HG03565 (cell line): ENCODE data around the gene UBR1.
"Not testable (repeated sequence)": the region's sequence is repeated elsewhere in the genome, so short reads cannot be mapped to it uniquely, and the experiment has no call there.

ENCODE experiments used
- ATAC-seq: cut with Tn5 transposase; IDR thresholded peaks from one replicate; pipeline ENCODE4 v1.9.1; 2021; ENCODE audit warnings: mild to moderate bottlenecking, moderate library complexity; ENCODE audit not compliant: unreplicated experiment

UBR1 gene

DNA sequence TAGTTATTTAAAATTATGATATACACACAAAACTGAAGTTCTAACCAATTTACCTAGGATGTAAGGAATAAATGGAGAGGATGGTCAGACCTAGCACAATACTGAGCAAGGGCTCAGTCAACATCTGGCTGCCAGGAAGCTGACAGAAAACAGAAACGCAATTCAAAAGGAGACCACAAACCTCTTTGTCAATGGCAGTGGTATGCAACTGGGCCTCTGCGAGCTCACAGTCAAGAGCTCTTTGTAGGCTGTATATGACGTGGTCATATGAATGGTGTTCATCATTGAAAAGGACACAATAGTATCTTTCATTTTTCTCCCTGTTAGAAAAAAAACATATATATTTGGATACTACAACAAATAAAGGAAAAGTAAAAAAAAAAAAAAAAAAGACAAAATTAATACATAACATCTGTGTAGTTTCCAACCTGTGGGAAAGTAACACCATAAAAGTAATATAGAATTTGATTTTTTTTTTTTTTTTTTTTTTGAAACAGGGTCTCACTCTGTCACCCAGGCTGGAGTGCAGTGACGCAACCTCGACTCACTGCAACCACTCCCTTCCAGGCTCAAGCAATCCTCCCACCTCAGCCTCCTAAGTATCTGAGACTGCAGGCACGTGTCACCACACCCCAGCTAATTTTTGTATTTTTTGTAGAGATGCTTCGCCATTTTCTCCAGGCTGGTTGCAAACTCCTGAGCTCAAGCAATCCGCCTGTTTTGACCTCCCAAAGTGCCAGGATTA lies 37.9 kb downstream of the UBR1 start:
- ATAC-seq, result no peak

DNA sequence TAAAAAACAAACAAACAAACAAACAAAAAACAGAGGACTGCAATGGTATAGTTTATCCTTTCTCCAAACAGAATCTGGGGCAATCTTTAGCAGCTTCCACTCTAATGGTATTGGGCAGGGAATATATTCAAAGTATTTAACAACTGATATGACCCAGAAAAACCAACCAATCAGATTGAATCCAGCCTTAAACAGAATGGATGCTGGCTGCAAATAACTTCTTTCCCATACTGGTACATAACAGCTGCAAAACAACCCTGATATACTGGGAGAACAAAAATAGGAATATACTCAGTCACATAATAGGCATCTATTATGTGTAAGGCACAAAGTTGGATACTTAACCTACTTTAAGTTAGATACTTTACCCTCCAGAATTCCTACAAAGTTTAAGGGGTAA lies 49.1 kb downstream of the UBR1 start:
- no peak for ATAC-seq

DNA sequence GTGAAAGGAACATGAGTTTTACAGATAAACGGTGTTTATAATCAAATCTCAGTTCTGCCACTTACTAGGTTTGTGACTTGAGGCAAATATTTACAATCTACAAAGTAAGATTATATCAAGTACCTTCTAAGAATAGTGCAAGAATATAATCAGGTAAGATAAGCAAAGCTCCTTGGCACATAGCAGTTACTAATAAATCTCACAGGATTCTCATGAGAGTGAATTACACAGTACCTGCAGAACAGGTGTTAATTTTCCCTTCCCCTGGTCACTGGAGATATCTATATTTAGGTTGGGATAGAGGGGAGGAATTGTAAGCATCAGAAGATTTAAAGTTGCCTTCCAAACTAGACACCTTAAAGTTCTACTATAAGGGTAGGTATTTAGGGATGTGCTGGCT lies 53.0 kb downstream of the UBR1 start:
- no peak for ATAC-seq

DNA sequence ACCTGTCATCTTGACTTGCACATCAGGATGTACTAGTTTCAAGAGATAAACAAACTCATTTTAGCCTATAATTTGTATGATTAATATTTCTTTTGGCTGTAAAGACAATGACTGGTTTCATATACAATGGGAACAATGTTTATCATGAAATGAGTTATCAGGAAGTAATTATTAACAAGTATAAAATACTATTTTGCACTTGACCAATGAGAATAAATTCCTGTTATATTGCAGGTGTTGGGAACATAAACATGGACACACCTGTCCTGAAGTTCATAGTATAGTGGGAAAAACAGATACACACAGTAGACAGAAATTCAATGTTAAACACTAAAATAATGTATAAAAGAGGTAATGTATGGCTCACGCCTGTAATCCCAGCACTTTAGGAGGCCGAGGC lies 56.9 kb downstream of the UBR1 start:
- no peak for ATAC-seq

DNA sequence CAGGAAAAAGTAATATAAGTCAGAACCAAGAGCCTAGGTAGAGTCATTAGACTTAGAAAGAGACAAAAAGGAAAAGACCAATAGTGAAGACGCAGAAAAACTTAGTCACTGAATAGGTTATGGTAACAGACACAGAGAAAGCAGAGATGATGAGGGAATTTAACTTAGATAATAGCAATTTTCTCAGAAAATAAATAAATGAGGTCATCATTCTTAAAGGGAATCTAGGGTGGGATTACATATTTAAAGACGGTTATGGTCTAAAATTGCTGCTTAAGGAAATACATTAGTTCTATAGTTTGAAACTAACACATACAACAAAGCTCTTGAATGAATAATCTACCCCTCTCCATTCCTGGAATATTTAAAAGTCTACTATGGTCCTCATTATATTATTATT lies 59.4 kb downstream of the UBR1 start:
- no peak for ATAC-seq

DNA sequence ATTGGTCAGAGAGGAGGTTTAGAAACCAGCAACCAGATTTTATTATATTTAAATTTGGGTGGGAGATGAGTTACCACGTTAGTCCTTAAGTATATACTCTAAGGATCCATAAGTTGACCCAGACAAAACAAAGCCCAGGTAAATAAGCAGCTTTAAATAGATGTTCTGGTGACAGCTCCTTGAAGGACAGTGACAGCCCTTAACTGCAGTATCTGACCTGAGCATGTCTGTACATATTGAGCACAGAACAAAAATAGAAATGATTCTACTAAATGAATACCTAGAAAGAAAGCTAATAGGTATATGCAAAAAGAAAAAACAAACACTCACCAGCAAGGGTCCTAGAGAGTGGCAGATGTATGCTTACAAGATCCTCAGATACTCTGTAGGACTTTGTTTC lies 63.0 kb downstream of the UBR1 start:
- no peak for ATAC-seq

DNA sequence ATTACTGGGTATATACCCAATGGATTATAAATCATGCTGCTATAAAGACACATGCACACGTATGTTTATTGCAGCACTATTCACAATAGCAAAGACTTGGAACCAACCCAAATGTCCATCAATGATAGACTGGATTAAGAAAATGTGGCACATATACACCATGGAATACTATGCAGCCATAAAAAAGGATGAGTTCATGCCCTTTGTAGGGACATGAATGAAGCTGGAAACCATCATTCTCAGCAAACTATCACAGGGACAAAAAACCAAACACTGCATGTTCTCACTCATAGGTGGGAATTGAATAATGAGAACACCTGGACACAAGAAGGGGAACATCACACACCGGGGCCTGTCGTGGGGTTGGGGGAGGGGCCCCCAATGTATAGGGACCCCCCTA lies 64.8 kb downstream of the UBR1 start:
- ATAC-seq, result not testable (repeated sequence)

DNA sequence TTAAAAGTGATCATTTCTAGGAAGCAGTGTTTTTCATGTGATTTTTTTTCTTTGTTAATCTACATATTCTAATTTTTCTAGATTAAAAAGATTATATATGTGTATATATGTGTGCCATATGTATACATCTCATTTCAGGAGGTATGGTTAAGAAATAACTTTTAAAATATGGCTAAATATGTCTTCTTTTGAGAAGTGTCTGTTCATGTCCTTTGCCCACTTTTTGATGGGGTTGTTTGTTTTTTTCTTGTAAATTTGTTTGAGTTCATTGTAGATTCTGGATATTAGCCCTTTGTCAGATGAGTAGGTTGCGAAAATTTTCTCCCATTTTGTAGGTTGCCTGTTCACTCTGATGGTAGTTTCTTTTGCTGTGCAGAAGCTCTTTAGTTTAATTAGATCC lies 70.6 kb downstream of the UBR1 start:
- not testable (repeated sequence) for ATAC-seq

DNA sequence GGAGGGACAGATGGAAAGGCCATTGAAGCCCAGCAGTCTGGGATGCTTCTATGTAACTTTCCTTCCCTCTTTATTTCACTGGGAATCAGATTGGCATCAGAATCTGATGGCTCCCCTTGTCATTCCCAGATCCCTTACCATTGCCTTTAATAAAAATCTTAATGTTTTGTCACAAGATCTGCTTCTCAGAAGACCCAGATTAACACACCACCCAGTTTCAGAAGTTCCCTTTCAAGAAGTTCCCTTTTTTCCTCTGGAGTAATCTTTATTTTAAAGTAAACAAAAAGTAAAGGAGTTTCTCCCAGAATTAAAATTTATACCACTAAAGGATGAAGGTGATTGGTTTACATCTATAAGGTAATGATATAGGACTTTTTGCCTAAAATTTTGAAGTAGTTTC lies 76.4 kb downstream of the UBR1 start:
- no peak for ATAC-seq

DNA sequence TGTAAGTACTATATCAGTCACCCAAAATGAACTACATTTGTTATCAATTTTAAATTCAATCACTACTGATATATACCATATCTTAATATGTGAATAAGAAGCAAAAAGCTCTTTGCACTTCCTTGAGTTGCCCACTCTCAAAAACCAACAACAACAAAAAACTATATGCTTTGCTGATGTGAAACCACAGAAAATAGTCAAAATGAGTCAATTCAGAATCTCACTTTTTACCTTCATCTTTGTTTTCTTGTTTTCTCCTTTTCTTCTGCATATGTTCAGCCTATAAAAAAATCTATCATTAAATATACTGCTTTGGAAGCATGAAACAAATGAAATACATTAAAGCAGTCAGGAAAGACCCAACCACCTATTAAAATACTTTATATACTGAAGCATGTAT lies 80.7 kb downstream of the UBR1 start:
- no peak for ATAC-seq

DNA sequence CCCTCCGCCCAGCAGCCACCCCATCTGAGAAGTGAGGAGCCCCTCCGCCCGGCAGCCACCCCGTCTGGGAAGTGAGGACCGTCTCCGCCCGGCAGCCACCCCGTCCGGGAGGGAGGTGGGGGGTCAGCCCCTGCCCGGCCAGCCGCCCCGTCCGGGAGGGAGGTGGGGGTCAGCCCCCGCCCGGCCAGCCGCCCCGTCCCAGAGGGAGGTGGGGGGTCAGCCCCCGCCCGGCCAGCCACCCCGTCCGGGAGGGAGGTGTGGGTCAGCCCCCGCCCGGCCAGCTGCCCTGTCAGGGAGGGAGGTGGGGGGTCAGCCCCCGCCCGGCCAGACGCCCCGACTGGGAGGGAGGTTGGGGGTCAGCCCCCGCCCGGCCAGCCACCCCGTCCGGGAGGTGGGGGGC lies 91.2 kb downstream of the UBR1 start:
- not testable (repeated sequence) for ATAC-seq

DNA sequence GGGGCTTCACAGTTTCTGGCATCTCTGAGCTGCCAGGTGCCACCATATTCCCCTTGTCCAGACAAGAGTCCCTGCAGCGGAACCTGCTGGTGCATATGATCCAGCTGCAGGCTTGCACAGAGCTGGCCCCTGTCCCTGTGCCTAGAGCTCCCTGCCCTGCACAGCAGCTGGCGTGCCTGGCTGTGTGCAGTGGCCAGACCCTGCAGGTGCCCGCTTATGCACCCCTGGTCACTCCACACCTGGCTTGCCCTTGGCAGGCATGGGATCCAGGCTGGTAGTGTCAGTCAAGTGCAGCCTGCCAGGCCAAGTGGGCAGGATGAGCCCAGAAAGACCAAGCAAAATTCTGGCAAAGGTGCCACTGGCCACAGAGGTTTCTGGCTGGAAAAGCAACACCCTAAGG lies 96.6 kb downstream of the UBR1 start:
- ATAC-seq, result no peak

DNA sequence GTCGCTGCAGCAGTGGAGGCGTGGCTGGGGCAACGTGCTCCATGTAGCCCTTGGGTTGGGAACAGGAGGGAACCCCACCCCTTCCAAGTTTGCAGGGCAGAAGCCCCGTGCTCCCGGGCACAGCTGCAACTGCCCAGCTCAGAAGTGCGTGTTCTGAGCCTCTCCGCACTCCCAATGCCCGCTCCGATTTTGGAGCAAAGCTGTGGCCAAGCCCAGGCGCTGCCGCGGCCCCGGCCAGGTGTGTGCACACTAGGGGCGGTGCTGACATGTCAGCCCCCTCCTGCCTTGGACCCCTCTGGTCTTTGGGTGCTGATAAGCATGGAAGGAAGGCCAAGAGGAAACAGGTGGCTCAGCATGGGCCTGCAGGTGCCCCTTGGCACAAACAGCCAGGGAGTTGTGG lies 97.7 kb downstream of the UBR1 start:
- ATAC-seq, result no peak

DNA sequence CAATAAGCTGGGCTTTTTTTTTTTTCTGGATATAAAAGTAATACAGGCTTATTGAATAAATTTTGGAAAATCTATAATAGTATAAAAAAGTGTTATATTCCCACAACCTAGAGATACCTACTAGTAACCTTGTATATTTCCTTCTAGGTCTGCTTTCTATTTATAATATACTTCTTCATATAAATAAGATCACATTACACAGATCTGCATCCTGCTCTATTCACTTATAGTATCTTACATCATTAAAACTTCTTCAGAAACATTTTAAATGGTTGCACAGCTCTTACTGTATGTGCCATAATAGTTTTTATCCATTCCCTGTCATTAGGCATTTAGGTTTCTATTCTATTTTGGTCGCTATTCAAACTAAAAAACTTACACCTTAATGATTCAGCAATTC lies 98.3 kb downstream of the UBR1 start:
- no peak for ATAC-seq

DNA sequence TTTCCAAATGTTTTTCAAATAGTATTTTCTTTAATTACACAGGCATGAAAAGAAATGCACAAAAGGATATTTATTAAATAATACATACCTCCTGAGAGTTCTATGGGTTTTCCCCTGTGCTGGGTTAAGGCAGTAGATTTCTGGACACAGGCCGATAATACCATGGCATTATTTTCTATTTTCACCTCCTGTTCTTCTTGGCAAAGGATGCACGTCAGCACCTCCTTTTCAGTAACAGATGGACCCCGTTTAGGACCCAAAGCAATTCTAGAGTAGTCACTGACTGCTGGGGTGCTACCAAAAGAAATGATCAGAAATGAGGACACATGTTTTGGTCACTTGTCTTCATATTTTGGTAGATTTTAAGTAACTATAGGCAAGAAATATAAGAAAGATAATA lies 98.8 kb downstream of the UBR1 start:
- ATAC-seq, result no peak

DNA sequence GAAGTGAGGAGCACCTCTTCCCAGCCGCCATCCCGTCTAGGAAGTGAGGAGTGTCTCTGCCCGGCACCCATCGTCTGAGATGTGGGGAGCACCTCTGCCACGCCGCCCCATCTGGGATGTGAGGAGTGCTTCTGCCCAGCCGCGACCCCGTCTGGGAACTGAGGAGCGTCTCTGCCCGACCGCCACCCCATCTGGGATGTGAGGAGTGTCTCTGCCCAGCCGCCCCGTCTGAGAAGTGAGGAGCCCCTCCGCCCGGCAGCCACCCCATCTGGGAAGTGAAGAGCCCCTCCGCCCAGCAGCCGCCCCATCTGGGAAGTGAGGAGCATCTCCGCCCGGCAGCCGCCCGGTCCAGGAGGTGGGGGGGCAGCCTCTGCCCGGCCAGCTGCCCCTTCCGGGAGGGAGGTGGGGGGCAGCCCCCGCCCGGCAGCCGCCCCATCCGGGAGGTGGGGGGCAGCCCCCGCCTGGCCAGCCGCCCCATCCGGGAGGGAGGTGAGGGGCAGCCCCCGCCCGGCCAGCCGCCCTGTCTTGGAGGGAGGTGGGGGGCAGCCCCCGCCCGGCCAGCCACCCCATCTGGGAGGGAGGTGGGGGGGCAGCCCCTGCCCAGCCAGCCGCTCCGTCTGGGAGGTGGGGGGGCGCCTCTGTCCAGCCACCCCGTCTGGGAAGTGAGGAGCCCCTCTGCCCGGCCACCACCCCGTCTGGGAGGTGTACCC lies 100.8 kb downstream of the UBR1 start:
- not testable (repeated sequence) for ATAC-seq

DNA sequence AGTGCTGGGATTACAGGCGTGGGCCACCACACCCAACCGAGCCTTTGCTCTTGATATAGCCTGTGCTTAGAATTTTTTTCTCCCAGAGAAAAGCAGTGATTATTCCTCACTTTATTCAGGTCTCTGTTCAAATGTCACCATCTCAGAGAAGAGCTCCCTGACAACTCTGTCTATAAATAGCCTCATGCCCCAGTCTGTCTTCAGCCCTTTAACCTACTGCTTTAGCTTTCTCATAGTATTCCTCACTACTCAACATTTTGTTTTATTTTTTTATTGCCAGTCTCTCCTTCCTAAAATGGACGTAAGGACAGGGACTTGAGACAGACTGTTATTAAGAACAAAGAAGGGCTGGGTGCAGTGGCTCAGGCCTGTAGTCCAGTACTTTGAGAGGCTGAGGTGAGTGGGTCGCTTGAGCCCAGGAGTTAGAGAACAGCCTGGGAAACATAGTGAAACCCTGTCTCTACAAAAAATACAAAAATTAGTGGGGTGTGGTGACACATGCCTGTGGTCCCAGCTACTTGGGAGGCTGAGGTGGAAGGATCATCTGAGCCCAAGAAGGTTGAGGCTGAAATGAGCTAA lies 106.5 kb downstream of the UBR1 start:
- no peak for ATAC-seq

DNA sequence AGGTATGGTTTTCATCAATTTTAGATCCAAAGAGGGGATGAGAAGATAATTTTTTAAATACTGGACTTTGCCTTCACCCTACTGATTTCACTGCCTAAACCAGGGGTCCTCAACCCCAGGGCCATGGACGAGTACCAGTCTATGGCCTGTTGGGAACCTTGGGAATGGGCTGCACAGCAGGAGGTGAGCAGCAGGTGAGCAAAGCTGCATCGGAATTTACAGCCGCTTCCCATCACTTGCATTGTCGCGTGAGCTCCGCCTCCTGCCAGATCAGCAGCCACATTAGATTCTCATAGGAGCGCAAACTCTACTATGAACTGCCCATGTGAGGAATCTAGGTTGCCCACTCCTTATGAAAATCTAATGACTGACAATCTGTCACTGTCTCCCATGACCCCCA lies 109.0 kb downstream of the UBR1 start:
- no peak for ATAC-seq

DNA sequence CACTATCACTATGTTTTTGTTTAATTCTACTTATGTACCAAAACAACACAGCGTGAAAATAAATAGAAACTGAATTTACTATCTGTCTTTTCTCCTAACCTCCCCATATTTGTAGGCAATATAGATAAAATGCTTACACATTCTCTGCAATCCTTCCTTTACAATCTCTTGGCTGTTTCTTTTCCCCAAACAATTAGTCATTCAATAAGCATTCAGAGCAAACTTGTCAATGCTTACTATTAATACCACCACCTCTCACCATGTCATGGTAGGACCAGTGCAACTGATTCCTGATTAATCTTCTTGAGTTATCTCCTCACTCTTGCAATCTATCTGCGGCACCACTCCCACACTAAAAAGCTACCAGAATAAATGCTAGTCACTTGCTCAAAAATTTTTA lies 111.3 kb downstream of the UBR1 start:
- ATAC-seq, result no peak

DNA sequence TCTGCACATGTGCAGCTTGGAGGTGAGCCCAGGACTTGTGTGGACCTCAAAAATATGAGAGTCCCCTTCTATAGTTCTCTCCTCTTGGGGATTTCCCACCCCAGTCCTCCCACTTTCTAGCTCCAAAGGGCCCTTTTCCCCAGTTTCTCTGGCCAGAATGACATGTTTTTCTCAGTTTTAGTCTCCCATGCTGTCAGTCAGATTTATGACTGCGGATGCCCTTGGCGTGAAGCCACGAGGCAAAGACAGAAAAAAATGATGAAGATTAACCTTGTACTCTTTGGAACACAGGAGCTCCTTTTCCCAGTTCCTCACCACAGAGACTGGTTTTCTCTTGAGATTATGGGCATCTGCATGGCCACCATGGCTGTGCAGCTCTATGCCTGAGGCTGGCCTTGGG lies 113.2 kb downstream of the UBR1 start:
- ATAC-seq, result no peak

DNA sequence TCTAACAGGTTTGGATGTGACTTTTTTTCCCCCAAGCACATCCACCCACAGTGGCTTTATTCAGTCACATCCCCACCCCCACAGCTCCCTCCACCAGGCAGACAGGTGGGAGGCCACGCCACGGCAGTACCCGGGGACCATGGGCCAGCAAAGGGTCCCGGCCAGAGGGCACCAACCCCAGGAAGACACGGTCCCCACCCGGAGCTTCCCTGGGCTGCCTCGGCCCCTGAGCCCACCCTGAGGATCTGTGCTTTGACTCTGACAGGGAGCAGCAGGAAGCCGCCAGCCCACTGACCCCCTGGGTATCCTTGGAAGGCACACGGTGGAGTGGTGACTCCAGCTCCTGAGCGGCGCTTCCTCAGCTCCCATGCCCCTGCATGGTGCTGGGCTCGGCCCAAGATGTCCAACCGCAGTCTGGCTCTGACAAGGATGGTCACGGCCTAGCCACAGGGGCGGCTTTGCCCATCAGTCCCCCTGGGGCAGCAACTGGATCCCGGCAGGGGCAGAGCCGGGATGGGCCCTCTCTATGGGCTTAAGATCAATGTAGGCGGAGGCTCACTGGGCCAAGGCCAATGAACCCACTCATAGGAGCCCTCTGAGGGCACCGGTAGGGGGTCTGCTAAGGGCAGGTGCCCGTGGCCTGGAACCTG lies 119.0 kb downstream of the UBR1 start:
- no peak for ATAC-seq

DNA sequence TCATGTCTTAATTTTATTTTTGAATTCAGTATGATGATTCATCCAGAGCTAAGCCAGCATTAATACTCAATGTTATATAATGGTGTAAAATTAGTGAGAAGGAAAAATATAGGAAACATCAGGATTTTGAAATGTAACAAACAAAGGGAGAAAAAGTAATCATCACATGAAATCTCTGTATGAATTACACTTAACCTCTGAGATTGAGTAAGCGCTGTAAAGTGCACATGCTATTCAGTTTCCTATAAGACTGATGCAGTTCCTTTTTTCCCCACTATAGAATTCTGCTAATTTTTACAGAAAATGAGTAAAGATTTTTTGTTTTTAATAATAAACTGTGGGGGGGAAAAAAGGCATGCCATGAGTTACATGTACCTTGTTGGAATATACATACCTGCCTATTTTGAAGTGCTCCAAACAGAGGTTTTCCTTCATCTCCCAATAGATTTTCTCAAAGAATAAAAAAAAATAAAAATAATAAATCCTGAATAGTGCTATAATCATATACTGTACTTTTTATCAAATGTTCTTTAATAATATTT lies 121.3 kb downstream of the UBR1 start:
- no peak for ATAC-seq
